Memory B cell (primary cell): Measurements from ENCODE around the gene PPP1R18.
"Not testable (repeated sequence)": the region's sequence is repeated elsewhere in the genome, so short reads cannot be mapped to it uniquely, and the experiment has no call there.

Experiments
- ATAC-seq: fragments of 150-1000 bp; cut with Tn5 transposase; 2 replicates; pipeline ENCODE4 v1.10.0; 2021; ENCODE audit warnings: low read depth, mild to moderate bottlenecking, moderate library complexity
- DNase-seq, 2 donors: peaks; one replicate each; pipeline ENCODE4 v3.0.0; 2022; ENCODE audit warnings: low spot score in 2 of 2
- H3K27ac Mint-ChIP-seq: one replicate; pipeline ENCODE4 v1.8.0; 2022; ENCODE audit warnings: mild to moderate bottlenecking, moderate library complexity, mixed read lengths
- H3K27me3 Mint-ChIP-seq: one replicate; pipeline ENCODE4 v1.8.0; 2022; ENCODE audit warnings: mixed read lengths
- H3K36me3 Mint-ChIP-seq: one replicate; pipeline ENCODE4 v1.8.0; 2022; ENCODE audit warnings: mild to moderate bottlenecking, mixed read lengths
- H3K4me1 Mint-ChIP-seq: one replicate; pipeline ENCODE4 v1.8.0; 2022; ENCODE audit warnings: mixed read lengths
- H3K4me3 Mint-ChIP-seq: one replicate; pipeline ENCODE4 v1.8.0; 2022; ENCODE audit warnings: mild to moderate bottlenecking, moderate library complexity, mixed read lengths
- H3K9me3 Mint-ChIP-seq: one replicate; pipeline ENCODE4 v1.8.0; 2022; ENCODE audit warnings: mixed read lengths

The PPP1R18 gene

DNA sequence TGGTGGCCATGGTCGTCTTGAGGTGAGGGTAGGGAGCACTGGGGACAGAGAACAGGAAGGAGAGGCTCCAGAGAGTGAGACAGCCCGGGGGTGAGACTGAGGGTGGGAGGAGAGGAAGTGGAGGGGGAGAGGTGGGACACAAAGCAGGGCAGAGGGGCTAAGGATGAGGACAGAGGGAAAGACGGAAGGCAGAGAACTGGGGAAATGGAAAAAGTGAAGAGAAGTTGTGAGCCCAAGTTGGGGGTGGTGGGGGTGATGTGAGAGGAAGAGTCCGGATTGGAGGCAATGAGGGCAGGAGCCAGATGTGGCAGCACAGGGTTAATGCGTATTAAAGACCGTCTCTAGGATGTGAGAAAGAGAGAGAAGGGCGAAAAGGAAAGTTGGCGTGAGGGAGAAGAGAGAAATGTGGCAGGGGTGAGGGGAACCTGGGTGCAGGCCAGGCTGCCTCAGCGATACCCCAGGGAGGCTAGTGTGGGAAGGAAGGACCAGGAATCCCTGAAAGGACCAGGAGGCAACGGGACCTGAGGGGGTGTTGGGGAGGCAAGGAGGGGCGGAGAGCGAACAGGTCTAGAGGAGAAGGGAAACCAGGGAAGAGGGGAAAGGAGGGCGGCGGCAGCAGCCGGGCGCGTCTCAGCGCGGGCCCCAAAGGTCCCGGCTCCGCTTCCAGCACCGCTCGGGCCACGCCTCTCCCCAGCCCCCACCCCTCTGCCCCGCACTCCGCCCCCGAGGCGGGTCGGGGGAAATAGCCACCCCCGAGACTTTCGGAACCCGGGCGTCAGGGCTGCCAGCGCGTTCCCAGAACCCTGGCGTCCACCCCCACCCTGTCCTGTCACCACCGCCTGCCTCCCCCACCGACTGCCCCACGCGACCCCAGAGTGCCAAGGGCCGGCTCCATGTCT lies at the start of gene PPP1R18:
PPP1R18 (minus strand) TSS at position 637 of the 899 bp plus-strand sequence; CDS start at position 10, 627 bp downstream.
- DNase-seq (peak; percentile 71 to 73), ATAC-seq (peak; percentile 45)
- Mint-ChIP-seq H3K4me3 (peak within 1 kb of the TSS; percentile 98), H3K9me3 (no peaks in the 10 kb centered on the region), H3K27ac (peak within 1 kb of the TSS; percentile 90), H3K36me3 (peaks cover 34% of the 10 kb centered on the region), H3K27me3 (no peaks in the 10 kb centered on the region), H3K4me1 (peaks cover 53% of the 10 kb centered on the region)

- peak in 1 of 2 donors; percentile 28 for DNase-seq
- Mint-ChIP-seq H3K9me3 (no peaks in the 10 kb centered on the region), H3K4me3 (peak overlapping the region; percentile 77), H3K27me3 (no peaks in the 10 kb centered on the region), H3K4me1 (peaks cover 29% of the 10 kb centered on the region), H3K36me3 (peaks cover 6% of the 10 kb centered on the region), H3K27ac (peak overlapping the region; percentile 85)
- peak; percentile 76 for ATAC-seq
These were observed 49.3 kb upstream of the PPP1R18 start for GRCh38 chr6:30735668-30736314.

- peaks cover 25% of the 10 kb centered on the region for H3K4me1 Mint-ChIP-seq
- no peak for ATAC-seq
- H3K36me3 Mint-ChIP-seq: peaks cover 7% of the 10 kb centered on the region
- no peak overlapping the region for H3K27ac Mint-ChIP-seq
- H3K9me3 Mint-ChIP-seq: no peaks in the 10 kb centered on the region
- no peak for DNase-seq
- H3K27me3 Mint-ChIP-seq: no peaks in the 10 kb centered on the region
- no peak overlapping the region for H3K4me3 Mint-ChIP-seq
These were observed 45.9 kb upstream of the PPP1R18 start for GRCh38 chr6:30732237-30732943.

- H3K36me3 Mint-ChIP-seq: peaks cover 7% of the 10 kb centered on the region
- no peak overlapping the region for H3K27ac Mint-ChIP-seq
- H3K4me1 Mint-ChIP-seq: peaks cover 12% of the 10 kb centered on the region
- DNase-seq (peak; percentile 64 to 66), ATAC-seq (peak; percentile 78)
- no peaks in the 10 kb centered on the region for H3K27me3 Mint-ChIP-seq
- H3K9me3 Mint-ChIP-seq: no peaks in the 10 kb centered on the region
- peak overlapping the region; percentile 43 for H3K4me3 Mint-ChIP-seq
These were observed 44.4 kb upstream of the PPP1R18 start for GRCh38 chr6:30730601-30731435.

DNA sequence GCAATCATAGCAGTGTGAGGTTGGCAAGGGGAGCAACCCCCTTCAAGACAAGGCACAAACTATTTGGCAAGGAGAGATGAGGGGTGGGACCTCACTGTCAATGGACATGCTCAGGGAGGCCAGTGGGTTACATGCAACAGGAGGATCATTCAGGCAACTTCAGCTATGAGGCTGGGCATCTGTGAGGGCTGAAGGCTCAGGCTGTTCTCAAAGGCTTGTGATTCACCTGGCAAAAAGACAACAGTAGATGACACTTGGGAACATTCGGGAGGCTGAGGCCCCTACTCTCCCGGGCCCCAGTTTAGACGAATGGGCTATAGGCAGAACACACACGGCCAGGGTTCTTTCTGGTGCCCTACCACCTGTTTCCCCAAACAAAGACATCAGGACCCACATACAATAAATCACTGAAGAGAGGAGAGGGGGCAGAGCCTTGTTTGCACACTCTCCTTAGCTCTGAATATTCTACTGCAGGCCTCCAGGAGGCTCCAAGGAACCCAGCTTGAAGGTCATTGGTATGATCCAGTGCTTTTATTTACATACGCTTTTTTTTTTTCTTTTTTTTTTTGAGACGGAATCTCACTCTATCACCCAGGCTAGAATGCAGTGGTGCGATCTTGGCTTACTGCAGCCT lies 41.6 kb upstream of the PPP1R18 start:
- H3K27me3 Mint-ChIP-seq: no peaks in the 10 kb centered on the region
- H3K4me1 Mint-ChIP-seq: peaks cover 26% of the 10 kb centered on the region
- peaks cover 18% of the 10 kb centered on the region for H3K36me3 Mint-ChIP-seq
- peak overlapping the region; percentile 20 for H3K27ac Mint-ChIP-seq
- DNase-seq (no peak), ATAC-seq (no peak)
- H3K9me3 Mint-ChIP-seq: no peaks in the 10 kb centered on the region
- H3K4me3 Mint-ChIP-seq: no peak overlapping the region

GRCh38 chr6:30726506-30727413 lies 40.3 kb upstream of the PPP1R18 start:
- Mint-ChIP-seq H3K27me3 (no peaks in the 10 kb centered on the region), H3K4me3 (no peak overlapping the region), H3K27ac (peak overlapping the region; percentile 28), H3K9me3 (no peaks in the 10 kb centered on the region), H3K36me3 (peaks cover 20% of the 10 kb centered on the region), H3K4me1 (peaks cover 33% of the 10 kb centered on the region)
- DNase-seq (no peak), ATAC-seq (no peak)

- Mint-ChIP-seq H3K36me3 (peaks cover 19% of the 10 kb centered on the region), H3K27ac (peak overlapping the region; percentile 38), H3K4me1 (peaks cover 32% of the 10 kb centered on the region), H3K27me3 (no peaks in the 10 kb centered on the region), H3K4me3 (no peak overlapping the region), H3K9me3 (no peaks in the 10 kb centered on the region)
- DNase-seq (no peak), ATAC-seq (no peak)
These were observed 39.5 kb upstream of the PPP1R18 start for GRCh38 chr6:30725713-30726505.

DNA sequence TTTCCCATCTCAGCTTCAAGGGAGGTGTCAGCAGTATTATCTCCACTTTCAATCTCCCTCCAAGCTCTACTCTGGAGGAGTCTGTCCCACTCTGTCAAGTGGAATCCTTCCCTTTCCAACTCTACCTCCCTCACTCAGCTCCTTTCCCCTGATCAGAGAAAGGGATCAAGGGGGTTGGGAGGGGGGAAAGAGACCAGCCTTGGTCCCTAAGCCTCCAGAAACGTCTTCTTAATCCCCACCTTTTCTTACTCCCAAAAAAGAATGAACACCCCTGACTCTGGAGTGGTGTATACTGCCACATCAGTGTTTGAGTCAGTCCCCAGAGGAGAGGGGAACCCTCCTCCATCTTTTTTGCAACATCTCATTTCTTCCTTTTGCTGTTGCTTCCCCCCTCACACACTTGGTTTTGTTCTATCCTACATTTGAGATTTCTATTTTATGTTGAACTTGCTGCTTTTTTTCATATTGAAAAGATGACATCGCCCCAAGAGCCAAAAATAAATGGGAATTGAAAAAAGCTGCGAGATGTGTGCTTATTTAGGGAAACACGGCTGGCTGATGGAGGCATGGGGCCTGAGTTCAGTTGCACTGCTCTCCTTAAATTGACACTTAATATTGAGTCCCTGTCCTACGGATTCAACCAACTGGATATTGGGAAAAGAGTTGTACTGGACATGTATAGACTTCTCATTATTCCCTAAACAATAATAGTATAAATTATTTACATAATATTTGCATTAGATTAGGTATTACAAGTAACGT lies 38.6 kb upstream of the PPP1R18 start:
- DNase-seq (no peak), ATAC-seq (no peak)
- peaks cover 18% of the 10 kb centered on the region for H3K36me3 Mint-ChIP-seq
- H3K9me3 Mint-ChIP-seq: no peaks in the 10 kb centered on the region
- H3K27me3 Mint-ChIP-seq: no peaks in the 10 kb centered on the region
- H3K4me3 Mint-ChIP-seq: no peak overlapping the region
- peak overlapping the region; percentile 82 for H3K27ac Mint-ChIP-seq
- H3K4me1 Mint-ChIP-seq: peaks cover 27% of the 10 kb centered on the region

DNA sequence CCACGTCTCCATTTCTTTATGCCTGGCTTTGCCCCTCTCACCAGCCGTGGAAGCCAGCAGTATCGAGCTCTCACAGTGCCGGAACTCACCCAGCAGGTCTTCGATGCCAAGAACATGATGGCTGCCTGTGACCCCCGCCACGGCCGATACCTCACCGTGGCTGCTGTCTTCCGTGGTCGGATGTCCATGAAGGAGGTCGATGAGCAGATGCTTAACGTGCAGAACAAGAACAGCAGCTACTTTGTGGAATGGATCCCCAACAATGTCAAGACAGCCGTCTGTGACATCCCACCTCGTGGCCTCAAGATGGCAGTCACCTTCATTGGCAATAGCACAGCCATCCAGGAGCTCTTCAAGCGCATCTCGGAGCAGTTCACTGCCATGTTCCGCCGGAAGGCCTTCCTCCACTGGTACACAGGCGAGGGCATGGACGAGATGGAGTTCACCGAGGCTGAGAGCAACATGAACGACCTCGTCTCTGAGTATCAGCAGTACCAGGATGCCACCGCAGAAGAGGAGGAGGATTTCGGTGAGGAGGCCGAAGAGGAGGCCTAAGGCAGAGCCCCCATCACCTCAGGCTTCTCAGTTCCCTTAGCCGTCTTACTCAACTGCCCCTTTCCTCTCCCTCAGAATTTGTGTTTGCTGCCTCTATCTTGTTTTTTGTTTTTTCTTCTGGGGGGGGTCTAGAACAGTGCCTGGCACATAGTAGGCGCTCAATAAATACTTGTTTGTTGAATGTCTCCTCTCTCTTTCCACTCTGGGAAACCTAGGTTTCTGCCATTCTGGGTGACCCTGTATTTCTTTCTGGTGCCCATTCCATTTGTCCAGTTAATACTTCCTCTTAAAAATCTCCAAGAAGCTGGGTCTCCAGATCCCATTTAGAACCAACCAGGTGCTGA lies 37.6 kb upstream of the PPP1R18 start:
- peaks cover 31% of the 10 kb centered on the region for H3K4me1 Mint-ChIP-seq
- not testable (repeated sequence) for ATAC-seq, DNase-seq, H3K27me3 Mint-ChIP-seq, H3K9me3 Mint-ChIP-seq, H3K4me3 Mint-ChIP-seq
- peak overlapping the region; percentile 90 for H3K27ac Mint-ChIP-seq
- H3K36me3 Mint-ChIP-seq: peaks cover 17% of the 10 kb centered on the region

DNA sequence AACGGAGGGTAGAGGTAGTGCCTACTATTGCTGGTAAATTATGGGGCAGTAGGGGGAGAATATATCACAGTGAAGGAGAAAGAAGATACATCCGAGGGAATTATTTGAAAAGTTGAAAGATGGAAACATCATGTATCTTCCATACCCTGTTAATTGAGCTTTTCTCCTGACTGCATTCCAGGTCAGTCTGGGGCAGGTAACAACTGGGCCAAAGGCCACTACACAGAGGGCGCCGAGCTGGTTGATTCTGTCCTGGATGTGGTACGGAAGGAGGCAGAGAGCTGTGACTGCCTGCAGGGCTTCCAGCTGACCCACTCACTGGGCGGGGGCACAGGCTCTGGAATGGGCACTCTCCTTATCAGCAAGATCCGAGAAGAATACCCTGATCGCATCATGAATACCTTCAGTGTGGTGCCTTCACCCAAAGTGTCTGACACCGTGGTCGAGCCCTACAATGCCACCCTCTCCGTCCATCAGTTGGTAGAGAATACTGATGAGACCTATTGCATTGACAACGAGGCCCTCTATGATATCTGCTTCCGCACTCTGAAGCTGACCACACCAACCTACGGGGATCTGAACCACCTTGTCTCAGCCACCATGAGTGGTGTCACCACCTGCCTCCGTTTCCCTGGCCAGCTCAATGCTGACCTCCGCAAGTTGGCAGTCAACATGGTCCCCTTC lies 36.9 kb upstream of the PPP1R18 start:
- ATAC-seq, DNase-seq, H3K9me3 Mint-ChIP-seq, H3K27me3 Mint-ChIP-seq: not testable (repeated sequence)
- Mint-ChIP-seq H3K36me3 (peaks cover 17% of the 10 kb centered on the region), H3K27ac (peak overlapping the region; percentile 90), H3K4me3 (peak overlapping the region; percentile 96), H3K4me1 (peaks cover 31% of the 10 kb centered on the region)
